Dermis microvascular lymphatic vessel endothelial cell (primary cell): Measurements from ENCODE around the gene EFEMP1. TPM values are rescaled to one million over a fixed set of nuclear protein-coding genes. Genes with fewer than 3 reads are reported as not detected.

ENCODE experiments used
- DNase-seq, 2 donors: peaks; one replicate each; pipeline versions ENCODE4 v3.0.0 to v3.0.0-alpha.2; 2010; ENCODE audit warnings: low read depth in 2 of 2
- total RNA-seq: library from RNA; depleted of rRNA; stranded (reverse); fragments of >200 nt; gene quantifications from 2 replicates; pipeline ENCODE4 v1.2.1, GENCODE V29; 2014

EFEMP1 gene
- total RNA-seq, 1 donor from 2014 or later: 3,306 TPM

- DNase-seq: no peak
Observed at GRCh38 chr2:55899881-55900280, 23.7 kb downstream of the EFEMP1 start.

DNA sequence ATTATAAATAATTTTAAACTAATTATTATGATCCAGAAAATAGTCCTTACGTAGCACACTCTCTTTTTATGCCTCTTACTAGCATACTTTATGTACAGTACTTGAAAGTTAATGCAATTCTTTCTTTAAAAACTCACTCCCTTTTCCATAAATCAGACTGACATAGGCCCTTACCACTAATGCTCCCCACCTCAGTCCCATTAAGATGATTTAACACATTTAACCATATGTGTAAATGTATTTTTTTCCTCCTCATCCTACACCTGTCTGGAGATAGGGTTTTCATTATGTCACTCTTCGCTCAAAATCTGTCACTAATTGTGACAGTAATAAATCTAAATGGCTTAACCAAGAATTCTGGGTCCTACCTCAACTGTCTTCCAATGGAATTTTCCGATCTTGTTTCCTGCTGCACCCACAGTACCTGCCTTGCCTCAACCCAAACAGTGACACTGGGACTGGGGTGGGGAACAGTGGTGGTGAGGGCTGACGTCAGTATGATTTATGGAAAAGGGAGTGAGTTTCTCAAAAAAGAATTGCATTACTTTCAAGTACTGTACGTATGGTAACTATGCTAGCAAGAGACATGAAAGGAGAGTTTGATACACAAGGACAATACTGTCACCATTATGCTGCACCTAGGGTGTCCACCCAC is 25.1 kb downstream of the EFEMP1 start:
- DNase-seq: no peak

DNA sequence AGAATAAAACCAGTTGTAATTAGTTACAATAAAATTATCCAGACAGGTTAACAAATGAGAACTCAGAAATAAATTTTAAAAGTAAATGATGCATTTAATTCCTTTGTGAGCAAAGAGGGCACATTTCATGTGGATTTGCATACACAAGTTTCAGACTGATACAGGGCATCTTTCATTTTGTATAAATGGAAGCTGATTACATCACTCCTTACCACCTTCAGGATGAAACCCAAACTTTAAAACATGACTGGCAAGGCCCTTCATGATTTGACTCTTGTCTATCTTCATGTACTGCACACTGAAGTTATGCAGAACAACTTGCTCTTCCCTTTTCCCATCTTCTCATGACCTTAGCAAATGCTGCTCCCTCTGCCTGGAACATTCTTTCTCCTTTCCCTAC is 26.9 kb downstream of the EFEMP1 start:
- DNase-seq: no peak

DNA sequence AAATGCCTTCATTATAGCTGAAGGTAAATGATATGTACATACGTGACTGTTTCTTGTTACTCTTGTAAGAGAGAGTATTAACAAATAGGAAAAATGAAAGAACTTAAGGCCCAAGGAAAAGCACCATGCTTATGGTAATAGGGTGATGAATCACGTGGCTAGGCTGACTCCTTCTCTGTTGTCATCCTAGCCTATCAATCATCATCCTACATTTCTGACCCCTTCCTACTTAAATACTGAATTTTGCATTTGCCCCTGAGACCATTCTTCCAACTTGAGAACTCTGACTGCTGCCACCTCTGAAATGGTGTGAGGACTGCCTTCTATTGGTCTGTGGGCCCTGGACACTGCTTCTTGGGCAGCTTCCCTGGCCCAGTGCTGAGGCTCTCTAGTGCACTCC is 28.9 kb downstream of the EFEMP1 start:
- peak in 1 of 2 donors; percentile 36 for DNase-seq

DNA sequence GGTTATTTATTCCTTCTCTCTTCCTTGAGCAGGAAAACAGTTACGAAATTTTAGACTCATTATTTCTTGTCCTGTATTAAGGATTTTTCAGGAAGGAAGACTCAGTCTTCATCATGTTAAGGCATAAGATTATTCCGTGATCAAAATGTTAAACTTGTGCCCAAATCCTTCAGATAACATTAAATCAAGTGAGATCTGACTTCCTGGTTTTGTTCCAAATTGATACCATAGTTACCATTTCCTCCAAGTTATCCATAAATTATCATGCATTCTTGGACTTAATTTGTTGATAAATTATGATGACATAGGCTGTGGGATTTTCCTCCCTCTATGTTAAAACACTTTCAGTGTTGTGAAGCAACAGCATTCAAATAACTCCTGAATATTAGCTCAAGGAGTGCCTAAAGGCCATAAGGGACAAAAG is 31.9 kb downstream of the EFEMP1 start:
- peak in 1 of 2 donors; percentile 54 for DNase-seq

- DNase-seq: no peak
Observed at GRCh38 chr2:55888936-55889335, 34.6 kb downstream of the EFEMP1 start.

GRCh38 chr2:55887901-55888624 is 35.5 kb downstream of the EFEMP1 start:
- DNase-seq: peak; percentile 51 to 90

DNA sequence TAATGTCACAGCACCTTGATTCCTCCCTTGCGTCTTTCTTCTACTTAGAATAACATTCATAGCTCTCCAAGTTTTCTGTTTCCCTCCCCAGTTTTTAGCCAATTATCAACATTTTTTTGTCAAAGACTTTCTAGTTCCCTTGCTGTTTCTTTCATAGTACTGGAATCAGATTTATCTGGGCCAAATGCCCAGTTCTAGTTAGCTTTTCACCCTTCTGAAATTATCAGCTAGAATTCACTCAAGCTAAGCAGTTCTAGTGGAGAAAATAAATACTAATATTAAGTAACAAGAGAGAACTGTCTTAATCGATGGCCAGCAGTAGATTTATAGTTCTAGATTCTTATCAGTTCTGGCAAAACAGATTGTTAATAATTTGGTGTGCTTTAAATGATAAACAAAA is 36.2 kb downstream of the EFEMP1 start:
- DNase-seq: no peak

DNA sequence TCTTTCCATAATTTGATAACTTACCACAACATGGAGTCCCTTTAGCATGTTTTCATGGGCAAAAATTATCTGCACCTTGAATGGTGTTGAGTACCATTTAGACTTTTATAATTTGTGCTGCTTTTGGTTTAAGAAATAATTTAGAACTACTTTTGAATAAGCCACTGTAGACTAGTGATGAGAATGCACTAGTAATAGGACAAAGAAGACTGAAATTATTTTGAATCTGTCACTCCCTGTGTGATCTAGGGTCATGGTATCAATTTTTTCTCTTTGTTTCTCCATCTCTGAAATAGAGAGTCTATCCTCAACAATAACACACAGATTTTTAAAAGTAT is 37.7 kb downstream of the EFEMP1 start:
- no peak for DNase-seq

- DNase-seq: peak; percentile 78 to 89
Observed at GRCh38 chr2:55885127-55885943, 38.2 kb downstream of the EFEMP1 start.

DNA sequence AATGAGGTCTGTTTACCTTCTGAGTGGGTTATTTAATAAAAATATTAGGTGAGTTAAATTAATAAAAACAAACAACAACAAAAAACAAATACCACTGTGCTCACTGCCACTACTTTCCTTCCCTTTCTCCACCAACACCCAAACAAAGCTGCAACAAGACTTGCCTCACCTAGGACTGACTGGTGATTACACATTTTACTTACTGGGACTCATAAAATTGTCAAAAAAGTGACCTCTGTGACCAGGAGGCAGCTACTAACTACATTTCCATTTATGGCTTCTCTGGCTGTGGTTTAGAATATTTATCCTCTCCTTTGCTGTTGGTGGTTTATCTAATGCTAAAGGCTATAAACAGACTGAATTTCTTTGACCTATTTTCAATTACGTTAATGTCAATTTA is 39.8 kb downstream of the EFEMP1 start:
- DNase-seq: no peak

DNA sequence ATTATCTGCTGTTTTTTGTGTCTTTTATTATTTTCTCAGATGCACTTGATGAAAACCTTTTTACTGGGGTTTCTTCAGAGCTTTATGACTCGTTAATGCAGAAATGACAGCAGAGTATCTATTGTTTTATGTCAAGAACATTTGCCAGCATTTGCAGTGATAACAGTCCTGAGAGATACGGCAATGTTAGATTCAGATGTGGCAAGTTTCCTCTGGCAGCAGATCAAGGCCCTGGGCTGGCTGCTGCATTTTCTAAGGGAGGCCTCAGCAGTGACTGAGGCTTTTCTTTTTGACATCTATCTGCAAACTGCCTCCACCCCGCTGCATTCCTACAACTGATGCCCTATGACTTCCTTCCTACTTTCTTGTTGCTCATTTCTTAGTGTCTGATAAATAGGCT is 40.2 kb downstream of the EFEMP1 start:
- peak in 1 of 2 donors; percentile 39 for DNase-seq

DNA sequence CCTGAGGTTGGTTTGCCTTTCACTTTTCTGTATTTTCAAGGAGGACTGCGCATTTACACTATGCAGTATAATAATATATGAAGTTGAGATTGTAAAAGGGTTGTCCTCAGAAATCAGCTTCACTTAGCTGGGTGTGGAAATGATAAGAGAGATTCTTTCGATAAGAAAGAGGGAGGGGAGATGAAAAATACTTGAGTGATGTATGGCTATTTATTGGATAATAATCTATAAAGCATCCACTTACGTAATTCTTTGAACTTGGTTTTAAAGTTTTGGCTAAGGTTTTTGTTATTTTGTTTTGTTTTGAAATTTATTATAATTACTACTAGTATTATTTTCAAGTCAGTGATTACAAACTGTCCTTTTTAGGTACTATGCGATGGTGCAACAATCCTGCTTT is 40.6 kb downstream of the EFEMP1 start:
- no peak for DNase-seq

- no peak for DNase-seq
Observed at GRCh38 chr2:55880416-55881143, 43.0 kb downstream of the EFEMP1 start.

DNA sequence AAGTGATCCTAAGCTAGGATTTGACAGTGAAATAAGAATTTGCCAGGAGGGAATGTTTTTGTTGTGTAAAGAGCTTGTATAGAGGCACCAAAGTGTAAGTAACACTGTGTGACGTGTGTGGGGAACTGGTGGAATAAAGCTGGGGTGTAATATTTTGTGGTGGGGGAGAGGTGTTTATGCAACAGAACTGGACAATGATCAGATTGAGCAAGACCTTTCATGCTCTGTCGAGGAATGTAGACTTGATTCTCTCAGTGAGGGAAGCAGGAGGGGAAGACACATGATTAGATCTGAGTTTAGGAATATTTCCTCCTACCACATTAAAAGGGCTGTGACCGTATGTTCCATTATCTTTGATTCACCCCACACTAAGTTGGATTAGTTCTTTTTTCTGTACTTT is 43.6 kb downstream of the EFEMP1 start:
- no peak for DNase-seq

- no peak for DNase-seq
Observed at GRCh38 chr2:55877087-55877436, 46.5 kb downstream of the EFEMP1 start.

DNA sequence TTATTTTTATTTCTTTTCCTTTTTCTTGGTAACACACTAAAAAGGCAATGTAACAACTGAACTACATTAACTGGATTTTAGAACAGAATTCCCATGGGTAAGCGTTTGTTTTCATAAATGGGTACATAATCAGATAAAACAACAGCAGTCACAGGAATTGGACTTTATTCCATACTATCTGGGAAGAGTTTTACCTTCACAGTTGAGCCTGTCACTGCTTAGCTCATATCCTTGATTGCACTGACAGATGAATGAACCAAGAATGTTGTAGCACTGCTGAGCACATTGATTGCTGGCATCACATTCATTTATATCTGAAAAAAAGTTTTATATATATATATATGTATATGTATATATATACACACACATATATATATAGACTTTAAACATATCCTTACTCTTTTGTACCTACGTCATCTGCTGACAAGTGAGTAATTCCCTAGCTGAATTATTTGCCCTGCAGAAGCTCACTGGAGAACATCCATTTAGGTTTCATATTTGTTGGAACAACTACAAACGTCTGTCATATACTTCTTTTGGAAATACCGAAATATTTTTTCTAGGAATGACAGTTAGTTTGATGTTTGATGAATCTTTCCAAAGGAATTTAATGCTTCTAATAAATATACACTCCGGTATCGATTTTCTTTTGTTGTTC is 47.0 kb downstream of the EFEMP1 start:
- no peak for DNase-seq

GRCh38 chr2:55875434-55876135 is 48.0 kb downstream of the EFEMP1 start:
- no peak for DNase-seq

GRCh38 chr2:55874338-55874737 is 49.2 kb downstream of the EFEMP1 start:
- no peak for DNase-seq

DNA sequence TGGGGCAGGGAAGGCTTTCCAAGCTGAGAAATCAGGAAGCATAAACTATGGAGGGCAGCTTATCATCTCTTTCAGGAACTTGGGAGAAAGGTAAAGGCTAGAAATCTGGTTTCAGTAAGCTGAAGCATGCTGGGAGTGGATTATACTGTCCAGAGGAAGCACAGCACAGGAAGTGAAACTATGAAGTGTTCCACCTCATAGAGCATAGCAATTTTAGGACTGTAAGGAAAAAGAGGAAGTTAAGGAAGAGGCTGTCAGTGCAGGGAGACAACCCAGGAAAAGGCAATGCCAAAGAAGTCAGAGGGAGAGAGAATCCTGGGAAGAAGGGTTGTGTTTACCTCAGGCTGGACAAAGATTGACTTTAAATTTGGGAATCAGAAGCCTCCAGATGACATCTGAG is 51.9 kb downstream of the EFEMP1 start:
- DNase-seq: no peak
